Measurements from ENCODE around the gene RIPK1. TPM values are rescaled to one million over a fixed set of nuclear protein-coding genes. Genes with fewer than 3 reads are reported as not detected.
A peak's percentile ranks its signal among the peaks of the same experiment; 100 is the strongest.

The RIPK1 gene
- total and polyA plus RNA-seq, 9 of the 15 experiments (the other 6 are each of a cell fraction or from before 2014, with no cell fraction given) = 3.8 to 24.9 (median 17.7) TPM

DNA sequence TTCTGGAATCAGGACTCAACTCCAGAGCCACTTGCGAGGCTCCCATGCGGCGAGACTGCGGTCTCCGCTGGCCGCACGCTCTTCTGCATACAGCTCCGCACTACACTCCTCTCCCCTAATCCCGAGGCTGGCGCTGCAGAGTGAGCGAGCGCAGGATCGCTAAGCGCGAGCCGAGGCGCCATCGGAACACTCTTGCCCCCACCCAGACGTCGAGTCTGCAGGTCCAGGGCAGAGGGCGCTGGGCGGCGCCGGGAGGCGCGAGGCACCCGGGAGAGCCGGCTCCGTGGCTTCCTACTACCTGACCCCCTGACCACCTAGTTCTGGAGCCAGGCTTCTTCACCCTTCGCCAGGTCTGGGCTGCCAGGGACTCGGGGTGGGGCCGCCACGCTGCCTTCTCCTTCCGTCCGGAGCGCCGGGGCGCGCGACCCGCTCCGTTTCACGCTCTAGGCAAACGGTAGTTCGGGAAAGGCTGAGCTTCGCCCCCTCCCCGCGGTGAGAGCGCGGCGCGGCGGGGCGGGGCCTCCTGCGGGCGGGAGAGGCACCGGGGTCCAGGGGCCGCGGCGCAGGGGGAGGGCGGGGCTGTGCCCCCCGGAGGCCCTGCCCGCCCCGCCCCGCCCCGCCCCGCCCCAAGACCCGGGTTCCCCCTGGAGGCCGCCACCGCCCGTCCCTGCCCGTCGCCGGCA, 94.4 kb downstream of the RIPK1 start (continued):
- no peak for TF ChIP-seq HDGF (IDR thresholded peaks at IDR 0.05)
- no peak for TF ChIP-seq SIRT6 (IDR thresholded peaks at IDR 0.05; ENCODE audit: low read depth, low read length)
- TF ChIP-seq, protein P1, sequence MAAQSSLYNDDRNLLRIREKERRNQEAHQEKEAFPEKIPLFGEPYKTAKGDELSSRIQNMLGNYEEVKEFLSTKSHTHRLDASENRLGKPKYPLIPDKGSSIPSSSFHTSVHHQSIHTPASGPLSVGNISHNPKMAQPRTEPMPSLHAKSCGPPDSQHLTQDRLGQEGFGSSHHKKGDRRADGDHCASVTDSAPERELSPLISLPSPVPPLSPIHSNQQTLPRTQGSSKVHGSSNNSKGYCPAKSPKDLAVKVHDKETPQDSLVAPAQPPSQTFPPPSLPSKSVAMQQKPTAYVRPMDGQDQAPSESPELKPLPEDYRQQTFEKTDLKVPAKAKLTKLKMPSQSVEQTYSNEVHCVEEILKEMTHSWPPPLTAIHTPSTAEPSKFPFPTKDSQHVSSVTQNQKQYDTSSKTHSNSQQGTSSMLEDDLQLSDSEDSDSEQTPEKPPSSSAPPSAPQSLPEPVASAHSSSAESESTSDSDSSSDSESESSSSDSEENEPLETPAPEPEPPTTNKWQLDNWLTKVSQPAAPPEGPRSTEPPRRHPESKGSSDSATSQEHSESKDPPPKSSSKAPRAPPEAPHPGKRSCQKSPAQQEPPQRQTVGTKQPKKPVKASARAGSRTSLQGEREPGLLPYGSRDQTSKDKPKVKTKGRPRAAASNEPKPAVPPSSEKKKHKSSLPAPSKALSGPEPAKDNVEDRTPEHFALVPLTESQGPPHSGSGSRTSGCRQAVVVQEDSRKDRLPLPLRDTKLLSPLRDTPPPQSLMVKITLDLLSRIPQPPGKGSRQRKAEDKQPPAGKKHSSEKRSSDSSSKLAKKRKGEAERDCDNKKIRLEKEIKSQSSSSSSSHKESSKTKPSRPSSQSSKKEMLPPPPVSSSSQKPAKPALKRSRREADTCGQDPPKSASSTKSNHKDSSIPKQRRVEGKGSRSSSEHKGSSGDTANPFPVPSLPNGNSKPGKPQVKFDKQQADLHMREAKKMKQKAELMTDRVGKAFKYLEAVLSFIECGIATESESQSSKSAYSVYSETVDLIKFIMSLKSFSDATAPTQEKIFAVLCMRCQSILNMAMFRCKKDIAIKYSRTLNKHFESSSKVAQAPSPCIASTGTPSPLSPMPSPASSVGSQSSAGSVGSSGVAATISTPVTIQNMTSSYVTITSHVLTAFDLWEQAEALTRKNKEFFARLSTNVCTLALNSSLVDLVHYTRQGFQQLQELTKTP (IDR thresholded peaks at IDR 0.05; ENCODE audit: low read depth in 1 of 2, partially characterized antibody in 2 of 2) = no peak
- TF ChIP-seq HNRNPL (IDR thresholded peaks at IDR 0.05; ENCODE audit: low read depth, low read length) = peak; percentile 68; the same call in 1 of the 2 replicates
- TF ChIP-seq MYC (IDR thresholded peaks at IDR 0.05; ENCODE audit: low read depth, low read length) = peak; percentile 81
- TF ChIP-seq MYC (CRISPR knock-in tag; IDR thresholded peaks at IDR 0.05; ENCODE audit: borderline replicate concordance, low read depth) = peak; percentile 96
- TF ChIP-seq TAL1 (IDR thresholded peaks at IDR 0.05) = no peak
- TF ChIP-seq ZNF717 (CRISPR knock-in tag; IDR thresholded peaks at IDR 0.05) = no peak
- no peak for TF ChIP-seq TCFL5 (CRISPR knock-in tag; conservative IDR thresholded peaks at IDR 0.05)
- TF ChIP-seq PTRF (tag; IDR thresholded peaks at IDR 0.05) = no peak
- no peak for TF ChIP-seq ZBTB8A (IDR thresholded peaks at IDR 0.05; ENCODE audit: partially characterized antibody)
- TF ChIP-seq ZNF324 (CRISPR knock-in tag; IDR thresholded peaks at IDR 0.05) = 0 out of 2 replicates have a peak, but pooled peaks have one; percentile 38
- TF ChIP-seq ZSCAN32 (CRISPR knock-in tag; IDR thresholded peaks at IDR 0.05) = peak; percentile 45; the same call in 1 of the 2 replicates
- TF ChIP-seq ZNF408 (CRISPR knock-in tag; IDR thresholded peaks at IDR 0.05; ENCODE audit: low read depth) = no peak
- no peak for TF ChIP-seq RFX1 (IDR thresholded peaks at IDR 0.05)
- no peak for TF ChIP-seq ZNF174 (CRISPR knock-in tag; IDR thresholded peaks at IDR 0.05)
- TF ChIP-seq GATA2 (CRISPR knock-in tag; IDR thresholded peaks at IDR 0.05) = no peak
- no peak for TF ChIP-seq ZNF785 (CRISPR knock-in tag; IDR thresholded peaks at IDR 0.05)
- TF ChIP-seq, protein P2, sequence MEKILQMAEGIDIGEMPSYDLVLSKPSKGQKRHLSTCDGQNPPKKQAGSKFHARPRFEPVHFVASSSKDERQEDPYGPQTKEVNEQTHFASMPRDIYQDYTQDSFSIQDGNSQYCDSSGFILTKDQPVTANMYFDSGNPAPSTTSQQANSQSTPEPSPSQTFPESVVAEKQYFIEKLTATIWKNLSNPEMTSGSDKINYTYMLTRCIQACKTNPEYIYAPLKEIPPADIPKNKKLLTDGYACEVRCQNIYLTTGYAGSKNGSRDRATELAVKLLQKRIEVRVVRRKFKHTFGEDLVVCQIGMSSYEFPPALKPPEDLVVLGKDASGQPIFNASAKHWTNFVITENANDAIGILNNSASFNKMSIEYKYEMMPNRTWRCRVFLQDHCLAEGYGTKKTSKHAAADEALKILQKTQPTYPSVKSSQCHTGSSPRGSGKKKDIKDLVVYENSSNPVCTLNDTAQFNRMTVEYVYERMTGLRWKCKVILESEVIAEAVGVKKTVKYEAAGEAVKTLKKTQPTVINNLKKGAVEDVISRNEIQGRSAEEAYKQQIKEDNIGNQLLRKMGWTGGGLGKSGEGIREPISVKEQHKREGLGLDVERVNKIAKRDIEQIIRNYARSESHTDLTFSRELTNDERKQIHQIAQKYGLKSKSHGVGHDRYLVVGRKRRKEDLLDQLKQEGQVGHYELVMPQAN (IDR thresholded peaks at IDR 0.05; ENCODE audit: borderline replicate concordance) = no peak
- no peak for TF ChIP-seq PRPF4 (IDR thresholded peaks at IDR 0.05; ENCODE audit: insufficient read depth, low read depth, low read length, poor library complexity, severe bottlenecking)
- peak; percentile 91; the same call in 1 of the 2 replicates for TF ChIP-seq ZNF830 (CRISPR knock-in tag; IDR thresholded peaks at IDR 0.05)
- TF ChIP-seq BHLHE40 (IDR thresholded peaks at IDR 0.05; ENCODE audit: low read length) = peak; percentile 30; the same call in 1 of the 2 replicates
- TF ChIP-seq NUFIP1 (IDR thresholded peaks at IDR 0.05; ENCODE audit: partially characterized antibody) = no peak
- no peak for TF ChIP-seq RFX7 (CRISPR knock-in tag; IDR thresholded peaks at IDR 0.05)
- peak; percentile 35 for TF ChIP-seq ESRRA (IDR thresholded peaks at IDR 0.05; ENCODE audit: borderline replicate concordance, low read depth)
- TF ChIP-seq ZNF384 (IDR thresholded peaks at IDR 0.05; ENCODE audit: low read depth, low read length) = no peak
